LNCAP (cell line): ENCODE results near the gene CX3CR1.

Experiments used
- TF ChIP-seq, protein P1 (sequence below): fragments of 450-650 bp; IDR thresholded peaks from 2 replicates; pipeline ENCODE4 v1.5.1; 2017; ENCODE audit warnings: mild to moderate bottlenecking

Gene CX3CR1

DNA sequence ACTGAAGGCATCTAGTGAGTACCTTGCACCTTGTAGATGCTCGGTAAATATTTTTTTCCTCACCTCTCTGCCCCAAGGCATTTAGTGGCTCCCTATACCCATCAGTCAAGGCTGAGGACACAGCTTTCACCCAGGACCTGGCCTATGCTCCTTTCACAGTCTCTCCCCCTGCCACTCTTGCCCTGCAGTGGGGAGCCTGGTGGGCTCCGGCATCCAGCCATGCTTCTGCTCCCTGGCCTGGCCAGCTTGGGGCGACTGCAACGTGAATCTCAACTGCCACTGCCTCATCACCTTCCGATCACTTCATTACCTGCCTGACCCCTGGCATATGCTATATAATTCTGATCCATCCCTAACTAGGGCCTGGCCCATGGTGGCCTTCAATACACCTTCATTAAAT is 735 bp upstream of the CX3CR1 start:
- TF ChIP-seq, protein P1, sequence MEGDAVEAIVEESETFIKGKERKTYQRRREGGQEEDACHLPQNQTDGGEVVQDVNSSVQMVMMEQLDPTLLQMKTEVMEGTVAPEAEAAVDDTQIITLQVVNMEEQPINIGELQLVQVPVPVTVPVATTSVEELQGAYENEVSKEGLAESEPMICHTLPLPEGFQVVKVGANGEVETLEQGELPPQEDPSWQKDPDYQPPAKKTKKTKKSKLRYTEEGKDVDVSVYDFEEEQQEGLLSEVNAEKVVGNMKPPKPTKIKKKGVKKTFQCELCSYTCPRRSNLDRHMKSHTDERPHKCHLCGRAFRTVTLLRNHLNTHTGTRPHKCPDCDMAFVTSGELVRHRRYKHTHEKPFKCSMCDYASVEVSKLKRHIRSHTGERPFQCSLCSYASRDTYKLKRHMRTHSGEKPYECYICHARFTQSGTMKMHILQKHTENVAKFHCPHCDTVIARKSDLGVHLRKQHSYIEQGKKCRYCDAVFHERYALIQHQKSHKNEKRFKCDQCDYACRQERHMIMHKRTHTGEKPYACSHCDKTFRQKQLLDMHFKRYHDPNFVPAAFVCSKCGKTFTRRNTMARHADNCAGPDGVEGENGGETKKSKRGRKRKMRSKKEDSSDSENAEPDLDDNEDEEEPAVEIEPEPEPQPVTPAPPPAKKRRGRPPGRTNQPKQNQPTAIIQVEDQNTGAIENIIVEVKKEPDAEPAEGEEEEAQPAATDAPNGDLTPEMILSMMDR, result no peak

DNA sequence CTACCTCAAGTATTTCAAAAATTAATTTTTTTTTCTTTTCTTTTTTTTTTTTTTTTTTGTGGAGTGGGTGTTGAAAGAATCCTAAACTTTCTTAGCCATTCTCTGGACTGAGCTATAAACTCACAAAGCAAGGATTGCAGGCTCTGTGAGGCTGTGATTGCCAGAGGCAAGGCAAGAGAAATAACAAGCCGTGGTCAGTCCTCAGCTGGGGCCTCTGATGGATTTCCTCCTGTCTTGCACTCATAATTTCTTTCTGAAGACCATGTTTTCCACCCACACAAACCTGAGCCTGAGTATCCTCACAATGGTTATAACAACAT is 1.3 kb downstream of the CX3CR1 start:
- TF ChIP-seq, protein P1, result no peak

DNA sequence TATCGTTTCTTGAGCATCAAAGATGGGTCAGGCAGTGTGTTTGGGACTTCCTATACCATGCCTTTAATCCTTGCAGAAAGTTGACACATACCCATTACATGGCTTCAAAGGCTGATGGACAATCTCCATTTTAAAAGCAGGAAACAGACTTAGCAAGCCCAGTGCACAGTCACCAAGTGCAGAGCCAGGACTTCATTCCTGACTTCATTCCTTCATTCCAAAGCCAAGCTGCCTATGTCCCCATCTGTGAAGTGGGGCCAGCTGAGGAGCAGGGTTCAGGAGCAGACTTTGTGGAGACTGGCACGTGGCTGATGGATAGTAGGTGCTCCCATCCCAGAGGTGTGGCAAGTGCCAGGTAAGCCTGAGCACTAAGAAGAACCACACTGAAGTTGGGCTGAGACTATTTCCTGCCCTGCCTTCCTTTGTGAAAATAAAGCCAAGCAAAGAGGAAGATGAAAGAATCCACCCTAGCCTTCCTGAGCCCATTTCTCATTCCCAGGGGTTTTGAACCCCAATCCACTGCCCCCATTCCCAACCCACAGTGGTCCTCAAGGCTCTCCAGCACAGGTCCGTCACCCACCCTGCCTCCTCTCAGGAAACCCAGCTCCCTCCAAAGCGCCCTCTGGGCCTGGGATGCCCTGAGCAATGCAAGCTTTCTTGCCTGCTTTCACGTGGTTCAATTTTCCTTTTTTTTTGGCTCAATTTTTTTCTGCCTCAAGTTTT is 1.8 kb downstream of the CX3CR1 start:
- TF ChIP-seq, protein P1, result no peak

DNA sequence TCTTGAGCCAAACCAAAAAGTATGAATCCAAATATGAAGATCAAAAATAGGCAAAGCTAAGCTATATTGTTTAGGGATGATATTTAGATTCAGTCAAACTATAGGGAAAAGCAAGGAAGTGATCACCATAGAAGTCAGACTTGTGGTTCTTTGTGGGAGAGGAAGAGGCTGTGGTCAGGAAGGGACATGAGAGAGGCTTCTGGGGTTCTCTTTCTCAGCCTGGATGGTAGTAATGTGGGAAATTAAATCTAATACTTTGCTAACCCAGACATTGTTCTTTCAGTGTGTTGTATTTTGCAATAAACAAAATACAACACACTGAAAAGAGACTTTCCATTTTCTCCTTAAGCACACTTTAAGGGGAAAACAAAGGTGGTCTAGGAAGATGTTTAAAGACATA is 3.1 kb downstream of the CX3CR1 start:
- TF ChIP-seq, protein P1, result no peak

DNA sequence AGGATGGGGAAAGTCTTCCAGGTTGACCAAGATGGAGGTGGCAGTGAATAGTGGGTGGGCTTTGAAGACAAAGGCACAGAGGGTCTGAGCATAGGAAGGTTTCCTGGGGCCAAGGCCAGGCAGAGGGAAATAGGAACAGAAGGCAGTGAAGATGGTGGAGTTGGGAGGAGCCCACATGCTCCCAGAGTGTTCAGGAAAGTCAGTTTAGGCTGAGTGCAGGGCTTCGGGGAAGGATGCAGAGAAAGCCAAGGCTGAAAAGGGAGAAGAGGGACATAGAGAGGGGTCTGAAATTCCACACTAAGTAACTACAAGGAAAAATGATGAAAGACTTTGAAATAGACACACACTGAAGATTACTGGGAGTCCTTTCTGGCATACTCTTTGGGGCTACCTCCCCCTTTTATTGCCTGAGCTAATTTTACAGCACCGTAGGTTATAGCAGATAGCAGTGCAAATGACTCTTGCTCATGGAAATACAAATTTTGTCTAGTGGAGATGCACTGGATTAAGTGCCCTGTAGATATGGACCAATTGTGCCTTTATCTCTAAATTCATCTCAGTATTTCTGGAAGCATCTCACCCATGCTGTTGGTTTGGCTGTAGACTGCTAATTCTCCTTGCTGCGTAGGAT is 3.8 kb downstream of the CX3CR1 start:
- TF ChIP-seq, protein P1, result no peak

DNA sequence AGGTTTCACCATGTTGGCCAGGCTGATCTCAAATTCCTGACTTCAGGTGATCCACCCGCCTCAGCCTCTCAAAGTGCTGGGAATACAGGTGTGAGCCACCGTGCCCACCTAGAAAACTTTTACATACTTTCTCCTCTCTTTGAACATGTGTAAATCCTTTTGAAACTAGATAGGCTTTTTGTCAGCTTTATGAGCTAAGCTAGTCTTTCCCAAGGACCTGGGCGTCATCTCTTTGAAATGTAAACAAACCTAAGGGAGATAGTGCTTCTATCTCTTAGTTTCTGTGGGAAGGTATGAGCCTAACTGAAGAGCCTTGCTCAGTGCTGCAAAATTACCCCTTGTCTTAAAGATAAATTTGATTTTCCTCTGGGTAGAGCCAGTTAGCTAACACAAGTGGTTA is 4.8 kb downstream of the CX3CR1 start:
- TF ChIP-seq, protein P1, result no peak

DNA sequence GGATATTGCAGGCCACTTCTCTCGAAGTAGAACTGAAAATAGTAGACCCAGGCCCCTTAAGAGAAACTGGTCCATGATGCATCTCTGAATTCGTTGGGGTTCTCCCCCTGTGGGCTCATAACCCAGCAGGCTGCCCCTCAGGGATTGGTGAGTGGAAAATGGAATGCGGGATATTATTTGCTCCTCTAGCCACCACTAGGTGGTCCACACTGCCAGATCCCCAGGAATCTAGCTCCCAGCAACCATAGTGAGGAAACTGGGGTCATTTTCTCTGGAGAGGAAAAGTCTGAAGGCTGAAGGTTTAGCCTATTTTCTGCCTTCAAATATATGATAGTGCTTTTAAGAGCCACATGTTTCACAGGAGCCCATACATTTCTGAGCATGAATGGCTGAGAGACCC is 6.7 kb downstream of the CX3CR1 start:
- TF ChIP-seq, protein P1, result no peak
